ENCODE measurements around the gene ATP11A.

The ATP11A gene

GRCh38 chr13:112761701-112762689 lies 72.2 kb downstream of the ATP11A start:
- no peak for DNase-seq (ENCODE audit: low read depth)
- no peak for TF ChIP-seq CTCF (IDR thresholded peaks at IDR 0.05; ENCODE audit: low read depth, low read length, missing control alignments)

GRCh38 chr13:112762690-112763080 lies 72.8 kb downstream of the ATP11A start:
- no peak overlapping the region for H3K4me3 ChIP-seq (ENCODE audit: low read depth, low read length)
- no peak for TF ChIP-seq CTCF (IDR thresholded peaks at IDR 0.05; ENCODE audit: low read depth, low read length, missing control alignments)
- no peak for DNase-seq (ENCODE audit: low read depth)

More at GRCh38 chr13:112761701-112762689, 72.2 kb downstream of the ATP11A start:
- no peak overlapping the region for H3K4me3 ChIP-seq (ENCODE audit: low read depth, low read length)

- DNase-seq (ENCODE audit: low read depth): no peak
- no peak for TF ChIP-seq CTCF (IDR thresholded peaks at IDR 0.05; ENCODE audit: low read depth, low read length, missing control alignments)
- no peak overlapping the region for H3K4me3 ChIP-seq (ENCODE audit: low read depth, low read length)
Observed at GRCh38 chr13:112764028-112764427, 74.2 kb downstream of the ATP11A start.

GRCh38 chr13:112764864-112765561 lies 75.2 kb downstream of the ATP11A start:
- no peak for DNase-seq (ENCODE audit: low read depth)
- no peak overlapping the region for H3K4me3 ChIP-seq (ENCODE audit: low read depth, low read length)
- TF ChIP-seq CTCF (IDR thresholded peaks at IDR 0.05; ENCODE audit: low read depth, low read length, missing control alignments): no peak

- no peak overlapping the region for H3K4me3 ChIP-seq (ENCODE audit: low read depth, low read length)
- TF ChIP-seq CTCF (IDR thresholded peaks at IDR 0.05; ENCODE audit: low read depth, low read length, missing control alignments): no peak
- DNase-seq (ENCODE audit: low read depth): no peak
Observed at GRCh38 chr13:112765731-112766130, 75.9 kb downstream of the ATP11A start.

GRCh38 chr13:112766336-112766735 lies 76.5 kb downstream of the ATP11A start:
- no peak for DNase-seq (ENCODE audit: low read depth)
- no peak for TF ChIP-seq CTCF (IDR thresholded peaks at IDR 0.05; ENCODE audit: low read depth, low read length, missing control alignments)

More at GRCh38 chr13:112766336-112766735, 76.5 kb downstream of the ATP11A start:
- no peak overlapping the region for H3K4me3 ChIP-seq (ENCODE audit: low read depth, low read length)
